Naive B cell (primary cell): ENCODE measurements around the gene PLCB2. TPM values are rescaled to one million over a fixed set of nuclear protein-coding genes. Genes with fewer than 3 reads are reported as not detected.

Experiments
- polyA plus RNA-seq, 6 donors: library from polyadenylated mRNA; unstranded; fragments of 300-500 nt; fragmentation: Illumina TruSeq; gene quantifications; one replicate each; pipeline ENCODE4 v1.2.3, GENCODE V29; 2021; ENCODE audit warnings: low read depth in 6 of 6

PLCB2 gene
- polyA plus RNA-seq, 6 donors from 2014 or later, result 11.4 to 22.6 (median 15.9) TPM

Other genes with a start within 250 kb of the PLCB2 start
- 1 to 10 TPM in 5 of 6 donors, under 1 TPM in 1; 0.66 to 7.7 (median 5.5) TPM for gene BMF, start 199.1 kb downstream of the PLCB2 start, polyA plus RNA-seq
- gene BUB1B, start 146.9 kb downstream of the PLCB2 start, polyA plus RNA-seq, result 1 to 10 TPM in 3 of 6 donors, under 1 TPM in 3; 0.30 to 3.7 (median 0.78) TPM
- not detected for gene PAK6, start 68.9 kb downstream of the PLCB2 start, polyA plus RNA-seq
- under 1 TPM in 1 of 6 donors, not detected in 5; 0.29 TPM for gene ANKRD63, start 24.9 kb downstream of the PLCB2 start, polyA plus RNA-seq
- 1 to 10 TPM in 4 of 6 donors, under 1 TPM in 2; 0.32 to 3.4 (median 1.4) TPM for gene INAFM2, start 15.8 kb upstream of the PLCB2 start, polyA plus RNA-seq
- gene CCDC9B, start 33.0 kb upstream of the PLCB2 start, polyA plus RNA-seq, result under 1 TPM in 2 of 6 donors, not detected in 4; 0.25 to 0.40 TPM
- gene PHGR1, start 43.1 kb upstream of the PLCB2 start, polyA plus RNA-seq, result not detected
- under 1 TPM in 3 of 6 donors, not detected in 3; 0.23 to 0.47 (median 0.25) TPM for gene DISP2, start 50.3 kb upstream of the PLCB2 start, polyA plus RNA-seq
- 1 to 10 TPM; 2.8 to 6.4 (median 3.6) TPM for gene KNSTRN, start 74.8 kb upstream of the PLCB2 start, polyA plus RNA-seq
- gene IVD, start 97.9 kb upstream of the PLCB2 start, polyA plus RNA-seq, result 10 to 100 TPM; 15.6 to 36.3 (median 22.2) TPM
- 1 to 10 TPM in 5 of 6 donors, under 1 TPM in 1; 0.37 to 3.0 (median 1.9) TPM for gene BAHD1, start 133.0 kb upstream of the PLCB2 start, polyA plus RNA-seq
- gene CHST14, start 163.0 kb upstream of the PLCB2 start, polyA plus RNA-seq, result 1 to 10 TPM; 1.4 to 3.2 (median 2.2) TPM